Stomach (tissue), 9 donors: ENCODE data around the gene MORF4L2. TPM values are rescaled to one million over a fixed set of nuclear protein-coding genes. Genes with fewer than 3 reads are reported as not detected.

Experiments used
- DNase-seq, 2 donors: peaks; one replicate each; pipeline versions ENCODE4 v3.0.0 to v3.0.0-alpha.2; 2013 to 2019
- H3K27ac ChIP-seq, 5 donors: fragments of 200-600 bp in 4 of 5; sonication (generic) in 4 of 5; one replicate each; pipeline ENCODE4 v1.5.1; 2013 to 2019; ENCODE audit warnings: mild to moderate bottlenecking in 1 of 5, moderate library complexity in 1 of 5
- H3K27me3 ChIP-seq, 3 donors: fragments of 200-600 bp; sonication (generic); one replicate each; pipeline ENCODE4 v1.5.1; 2017 to 2019; ENCODE audit warnings: mixed run types in 1 of 3
- H3K36me3 ChIP-seq, 4 donors: fragments of 200-600 bp; sonication (generic); 1 replicate in 3 of 4; 2 replicates in 1 of 4; pipeline ENCODE4 v1.5.1; 2016 to 2019
- H3K4me1 ChIP-seq, 4 donors: fragments of 200-600 bp; sonication (generic); one replicate each; pipeline ENCODE4 v1.5.1; 2016 to 2019
- H3K4me3 ChIP-seq, 4 donors: fragments of 200-600 bp; sonication (generic) in 3 of 4; one replicate each; pipeline ENCODE4 v1.5.1; 2016 to 2019; ENCODE audit warnings: mild to moderate bottlenecking in 1 of 4
- H3K9me3 ChIP-seq, 4 donors: fragments of 200-600 bp; sonication (generic); one replicate each; pipeline ENCODE4 v1.5.1; 2016 to 2019
- CTCF ChIP-seq, 7 experiments: fragments of 450-650 bp in 4 of 7; fragments of 200-600 bp in 3 of 7; sonication (generic) in 3 of 7; IDR thresholded peaks; one replicate each; pipeline ENCODE4 v1.5.1; 2016 to 2019; ENCODE audit warnings: antibody characterized with exemption in 7 of 7, control low read depth in 2 of 7, mild to moderate bottlenecking in 1 of 7
- EP300 ChIP-seq: sonication (generic); formaldehyde crosslinking; IDR thresholded peaks from one replicate; pipeline ENCODE4 v1.6.1; 2017; ENCODE audit warnings: antibody characterized with exemption
- POLR2A ChIP-seq, 4 donors: fragments of 450-650 bp; IDR thresholded peaks; one replicate each; pipeline ENCODE4 v1.6.1; 2016; ENCODE audit warnings: antibody characterized with exemption in 4 of 4, control low read depth in 2 of 4, mild to moderate bottlenecking in 1 of 4, moderate library complexity in 1 of 4
- POLR2AphosphoS5 ChIP-seq, 3 donors: sonication (generic); formaldehyde crosslinking; IDR thresholded peaks; one replicate each; pipeline ENCODE4 v1.6.1; 2016; ENCODE audit warnings: antibody characterized with exemption in 3 of 3
- WGBS, 5 donors: extraction: QIAGEN DNeasy Blood & Tissue Kit in 3 of 5; methylation state at CpG; one replicate each; pipeline versions ENCODE4 v1.1.5 to v1.1.7; 2013 to 2018; 5-methylcytosine and 5-hydroxymethylcytosine counted together
- intact Hi-C: fragments of 100-400 bp; cut with DNase I; formaldehyde crosslinking; loops from one replicate; pipeline ENCODE4 v1.15.1; 2023; ENCODE audit warnings: low total_unique reads
- polyA plus RNA-seq, 3 donors: library from polyadenylated mRNA; stranded (reverse); fragments of 200-250 nt; gene quantifications; one replicate each; pipeline ENCODE4 v1.2.3, GENCODE V29; 2013
- total RNA-seq, 5 donors: library from RNA; depleted of rRNA; stranded (reverse); fragments of >200 nt; gene quantifications; one replicate each; pipeline versions ENCODE4 v1.1.0 to v1.2.3, GENCODE V29; 2014 to 2016
- donor health status: healthy with polysubstance abuse.
- donor health status: Bipolar disorder and iron deficiency.
- donor health status: healthy.

MORF4L2 gene
- total and polyA plus RNA-seq, 8 donors = 104 to 441 (median 249) TPM

- Histone ChIP-seq H3K27ac (no peak overlapping the region), H3K4me3 (no peak overlapping the region), H3K36me3 (no peaks in the 10 kb centered on the region), H3K27me3 (peaks cover 0 to 19% (median 0%) of the 10 kb centered on the region in 3 donors), H3K9me3 (no peaks in the 10 kb centered on the region), H3K4me1 (no peaks in the 10 kb centered on the region)
- 78 to 94% (median 81%) methylated on average over 1 of the region's 1 CpG for WGBS, 5 donors
- intact Hi-C loops = no loop called here
- no peak for DNase-seq
- TF ChIP-seq EP300 (no peak), POLR2AphosphoS5 (IDR thresholded peaks at IDR 0.05) (no peak), CTCF (IDR thresholded peaks at IDR 0.05) (no peak), POLR2A (IDR thresholded peaks at IDR 0.05) (no peak)
Observed at GRCh38 chrX:103733017-103733416, 46.5 kb upstream of the MORF4L2 start.

DNA sequence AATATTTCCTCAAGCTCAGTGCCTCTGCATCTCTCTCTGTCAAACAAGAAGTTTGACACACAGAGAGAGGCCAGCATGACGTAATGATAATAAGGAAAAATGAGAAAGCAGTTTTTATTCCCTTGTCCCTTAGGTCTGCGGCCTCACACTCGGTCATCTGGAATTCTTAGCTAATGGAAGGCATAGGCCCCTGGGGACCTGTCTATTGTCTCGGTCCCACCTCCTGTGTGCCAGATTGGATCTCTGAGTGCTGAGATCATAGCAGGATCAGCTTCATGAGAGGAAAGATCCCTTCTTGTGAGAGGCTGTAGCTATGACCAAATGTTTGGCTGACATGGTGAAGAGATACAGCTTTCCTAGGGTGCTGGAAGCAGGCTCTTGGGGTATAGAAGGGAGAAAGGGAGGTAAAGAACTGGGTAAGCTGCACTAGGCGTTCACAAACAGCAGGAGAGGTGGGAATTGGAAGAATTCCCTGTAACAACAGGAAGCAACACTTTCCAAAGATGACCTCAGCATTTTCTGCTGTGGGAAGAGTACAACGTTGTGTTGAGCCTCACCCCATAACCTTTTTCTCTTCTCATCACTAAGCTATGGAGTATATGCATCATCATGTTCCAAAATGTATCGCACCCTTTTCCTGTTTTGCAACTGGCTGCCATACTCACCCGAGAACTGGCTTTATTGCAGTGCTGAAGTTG lies 44.4 kb upstream of the MORF4L2 start:
- DNase-seq = peak in 1 of 2 donors; percentile 70
- WGBS, 5 donors = 50 to 60% (median 58%) methylated on average over 8 of the region's 8 CpGs
- peaks cover 0 to 19% (median 0%) of the 10 kb centered on the region in 3 donors for H3K27me3 ChIP-seq
- H3K27ac ChIP-seq = no peak overlapping the region
- H3K4me1 ChIP-seq = no peaks in the 10 kb centered on the region
- intact Hi-C loops = no loop called here
- TF ChIP-seq CTCF (IDR thresholded peaks at IDR 0.05) = no peak
- TF ChIP-seq EP300 = no peak
- TF ChIP-seq POLR2AphosphoS5 (IDR thresholded peaks at IDR 0.05) = no peak
- TF ChIP-seq POLR2A (IDR thresholded peaks at IDR 0.05) = no peak
- no peak overlapping the region for H3K4me3 ChIP-seq
- H3K36me3 ChIP-seq = no peaks in the 10 kb centered on the region
- H3K9me3 ChIP-seq = no peaks in the 10 kb centered on the region

DNA sequence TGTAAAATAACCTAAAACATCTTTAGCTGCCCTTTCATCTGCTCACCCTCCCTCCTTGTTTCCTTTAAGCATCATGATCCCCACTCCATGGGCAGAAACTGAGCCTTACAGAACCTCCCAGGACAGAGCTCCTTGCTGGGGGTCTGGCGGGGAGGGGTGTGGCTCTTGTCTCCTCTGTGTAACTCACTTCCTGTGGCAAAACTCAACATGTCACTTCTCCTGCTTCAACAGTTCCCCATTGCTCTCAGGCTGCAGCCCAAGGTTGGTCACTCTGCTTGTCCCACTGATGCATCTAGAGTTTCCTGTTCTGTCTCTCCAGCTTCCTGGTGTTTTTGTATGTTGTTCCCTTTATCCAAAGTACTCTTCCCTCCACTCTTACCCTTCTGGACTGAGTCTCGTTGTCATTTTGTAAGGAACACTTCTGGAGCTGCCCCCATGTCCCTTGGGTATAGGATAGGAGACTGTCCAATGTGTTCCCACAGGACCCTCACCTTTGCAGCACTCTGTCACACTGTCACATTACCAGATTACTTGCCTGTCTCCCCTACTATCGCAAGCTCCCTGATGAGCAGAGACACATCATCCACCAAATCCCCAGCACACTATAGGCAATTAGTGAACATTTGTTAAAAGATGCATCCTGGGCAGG lies 43.8 kb upstream of the MORF4L2 start:
- Histone ChIP-seq H3K27ac (no peak overlapping the region), H3K4me3 (no peak overlapping the region), H3K4me1 (no peaks in the 10 kb centered on the region), H3K36me3 (no peaks in the 10 kb centered on the region), H3K9me3 (no peaks in the 10 kb centered on the region), H3K27me3 (peaks cover 0 to 19% (median 0%) of the 10 kb centered on the region in 3 donors)
- WGBS, 5 donors = 57 to 77% (median 71%) methylated on average over 3 of the region's 3 CpGs
- no peak for DNase-seq
- intact Hi-C loops = no loop called here
- no peak for TF ChIP-seq POLR2A (IDR thresholded peaks at IDR 0.05)
- TF ChIP-seq POLR2AphosphoS5 (IDR thresholded peaks at IDR 0.05) = no peak
- no peak for TF ChIP-seq CTCF (IDR thresholded peaks at IDR 0.05)
- TF ChIP-seq EP300 = no peak

GRCh38 chrX:103729015-103729414 lies 42.5 kb upstream of the MORF4L2 start:
- Histone ChIP-seq H3K4me1 (no peaks in the 10 kb centered on the region), H3K36me3 (no peaks in the 10 kb centered on the region), H3K27ac (no peak overlapping the region), H3K9me3 (no peaks in the 10 kb centered on the region), H3K27me3 (peaks cover 0 to 17% (median 0%) of the 10 kb centered on the region in 3 donors), H3K4me3 (no peak overlapping the region)
- intact Hi-C loops = no loop called here
- no peak for DNase-seq
- no peak for TF ChIP-seq POLR2AphosphoS5 (IDR thresholded peaks at IDR 0.05)
- no peak for TF ChIP-seq POLR2A (IDR thresholded peaks at IDR 0.05)
- TF ChIP-seq EP300 = no peak
- no peak for TF ChIP-seq CTCF (IDR thresholded peaks at IDR 0.05)
- 40 to 66% (median 53%) methylated on average over 5 of the region's 5 CpGs for WGBS, 5 donors
